ENCODE results near the gene OTOGL.

DNA sequence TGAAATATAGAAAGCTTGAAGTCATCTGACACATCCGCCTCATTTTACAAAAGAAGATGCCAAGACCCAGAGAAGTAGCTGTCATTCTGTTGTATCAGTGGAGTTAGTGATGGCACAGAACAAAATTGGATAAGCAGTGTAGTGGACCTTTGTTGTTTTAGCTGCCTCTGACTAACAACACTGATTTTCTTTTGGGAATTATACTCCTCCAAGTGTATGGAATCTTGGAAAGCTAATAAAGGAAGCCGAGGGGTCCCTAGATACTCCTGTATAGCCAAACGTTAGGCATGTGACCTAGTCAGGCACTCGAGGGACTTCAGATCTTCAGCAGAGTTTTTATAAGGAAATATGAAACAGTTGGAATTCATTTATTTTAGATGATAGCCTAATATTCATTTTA is 94.5 kb downstream of the OTOGL start:
- TF ChIP-seq CTCF (conservative IDR thresholded peaks at IDR 0.05), result no peak
- TF ChIP-seq EZH2 (IDR thresholded peaks at IDR 0.05; ENCODE audit: low read depth), result no peak
